Measurements from ENCODE around the gene ACADSB. TPM values are rescaled to one million over a fixed set of nuclear protein-coding genes. Genes with fewer than 3 reads are reported as not detected.

ACADSB gene
- total and polyA plus RNA-seq, 8 donors, result 3.6 to 18.2 (median 11.6) TPM

DNA sequence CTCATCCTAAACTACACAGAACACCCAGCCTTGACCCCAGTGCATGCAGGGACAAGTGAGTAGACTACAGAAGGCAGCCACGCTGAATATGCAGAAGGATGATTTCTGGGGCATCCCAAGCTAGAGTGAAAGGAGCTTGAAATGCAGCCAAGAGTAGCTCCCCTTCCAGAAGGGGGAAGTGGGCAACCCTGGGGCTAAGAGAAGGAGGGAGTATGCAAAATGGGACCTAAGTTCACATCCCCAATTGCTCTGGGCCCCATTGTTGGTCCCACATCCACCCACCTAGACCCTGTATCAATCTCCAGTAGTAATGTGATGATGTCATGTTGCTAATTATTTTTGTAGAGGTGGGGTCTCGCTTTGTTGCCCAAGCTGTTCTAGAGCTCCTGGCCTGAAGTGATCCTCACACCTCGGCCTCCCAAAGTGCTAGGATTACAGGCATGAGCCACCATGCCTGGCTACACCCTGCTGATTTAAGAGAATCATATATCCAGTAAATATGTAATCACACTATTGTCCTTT lies 34.2 kb upstream of the ACADSB start:
- WGBS, 2 donors, result 78 to 79% methylated on average over 3 of the region's 3 CpGs
- no peaks in the 10 kb centered on the region for H3K9me3 ChIP-seq
- no peak for ATAC-seq
- no peaks in the 10 kb centered on the region for H3K4me1 ChIP-seq
- TF ChIP-seq, protein P1, sequence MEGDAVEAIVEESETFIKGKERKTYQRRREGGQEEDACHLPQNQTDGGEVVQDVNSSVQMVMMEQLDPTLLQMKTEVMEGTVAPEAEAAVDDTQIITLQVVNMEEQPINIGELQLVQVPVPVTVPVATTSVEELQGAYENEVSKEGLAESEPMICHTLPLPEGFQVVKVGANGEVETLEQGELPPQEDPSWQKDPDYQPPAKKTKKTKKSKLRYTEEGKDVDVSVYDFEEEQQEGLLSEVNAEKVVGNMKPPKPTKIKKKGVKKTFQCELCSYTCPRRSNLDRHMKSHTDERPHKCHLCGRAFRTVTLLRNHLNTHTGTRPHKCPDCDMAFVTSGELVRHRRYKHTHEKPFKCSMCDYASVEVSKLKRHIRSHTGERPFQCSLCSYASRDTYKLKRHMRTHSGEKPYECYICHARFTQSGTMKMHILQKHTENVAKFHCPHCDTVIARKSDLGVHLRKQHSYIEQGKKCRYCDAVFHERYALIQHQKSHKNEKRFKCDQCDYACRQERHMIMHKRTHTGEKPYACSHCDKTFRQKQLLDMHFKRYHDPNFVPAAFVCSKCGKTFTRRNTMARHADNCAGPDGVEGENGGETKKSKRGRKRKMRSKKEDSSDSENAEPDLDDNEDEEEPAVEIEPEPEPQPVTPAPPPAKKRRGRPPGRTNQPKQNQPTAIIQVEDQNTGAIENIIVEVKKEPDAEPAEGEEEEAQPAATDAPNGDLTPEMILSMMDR (IDR thresholded peaks at IDR 0.05), result no peak
- no peak overlapping the region for H3K27ac ChIP-seq
- FAIRE-seq, result no peak
- H3K27me3 ChIP-seq, result no peaks in the 10 kb centered on the region
- intact Hi-C loops (cut with DNase I), result no loop called here
- no peak overlapping the region for H3K4me3 ChIP-seq
- H3K36me3 ChIP-seq, result no peaks in the 10 kb centered on the region
- DNase-seq, result no peak

DNA sequence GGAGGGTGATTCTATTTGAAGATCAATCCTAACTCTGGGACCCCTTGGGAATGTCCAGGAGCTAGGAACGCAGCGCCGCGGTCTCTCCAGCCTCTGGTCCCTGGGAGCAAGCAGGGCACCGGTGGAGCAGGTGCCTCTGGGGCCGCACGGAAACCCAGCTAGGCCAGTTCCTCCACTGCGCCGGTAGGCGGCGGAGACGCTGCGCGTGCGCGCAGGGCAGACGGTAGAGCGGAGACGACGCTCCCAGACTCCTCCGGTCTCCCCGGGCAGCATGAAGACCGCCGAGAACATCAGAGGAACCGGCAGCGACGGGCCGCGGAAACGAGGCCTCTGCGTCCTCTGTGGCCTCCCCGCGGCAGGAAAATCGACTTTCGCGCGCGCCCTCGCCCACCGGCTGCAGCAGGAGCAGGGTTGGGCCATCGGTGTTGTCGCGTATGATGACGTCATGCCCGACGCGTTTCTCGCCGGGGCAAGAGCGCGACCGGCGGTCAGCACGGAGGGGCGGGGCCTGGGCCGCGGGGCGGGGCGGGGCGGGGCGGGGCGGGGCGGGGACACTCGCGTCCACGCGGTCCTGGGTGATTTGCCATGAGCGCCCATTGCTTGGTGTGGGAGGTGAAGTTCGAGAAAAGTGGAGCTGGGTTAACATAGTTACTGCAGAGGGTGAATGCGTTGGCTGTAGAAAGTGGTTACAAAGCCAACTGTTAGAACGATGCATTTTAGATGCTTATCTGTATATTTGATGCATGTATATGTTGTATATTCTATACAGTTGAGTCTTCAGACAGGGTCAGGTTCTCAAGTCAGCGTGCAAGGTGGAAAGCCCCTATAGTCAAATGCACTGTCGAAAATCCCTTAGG lies 28.4 kb upstream of the ACADSB start, which contains the start of gene PSTK:
PSTK (plus strand) TSS at position 193 of the 857 bp plus-strand sequence; CDS start at position 272, 79 bp downstream.
- Histone ChIP-seq H3K27ac (peak within 1 kb of the TSS; percentile 87 to 96 (median 94)), H3K9me3 (no peaks in the 10 kb centered on the region), H3K4me1 (peaks cover 0 to 4% (median 0%) of the 10 kb centered on the region in 3 donors), H3K36me3 (no peaks in the 10 kb centered on the region), H3K4me3 (peak within 1 kb of the TSS; percentile 32 to 73 (median 50)), H3K27me3 (no peaks in the 10 kb centered on the region)
- TF ChIP-seq, protein P1 (IDR thresholded peaks at IDR 0.05), result peak; percentile 94 to 97 (median 95)
- FAIRE-seq (no peak), ATAC-seq (peak; percentile 98 to 100 (median 98)), DNase-seq (peak; percentile 87 to 96 (median 92))
- 1% methylated on average over 59 to 73 of the region's 73 CpGs for WGBS, 2 donors
- intact Hi-C loops (cut with DNase I), result no loop called here

DNA sequence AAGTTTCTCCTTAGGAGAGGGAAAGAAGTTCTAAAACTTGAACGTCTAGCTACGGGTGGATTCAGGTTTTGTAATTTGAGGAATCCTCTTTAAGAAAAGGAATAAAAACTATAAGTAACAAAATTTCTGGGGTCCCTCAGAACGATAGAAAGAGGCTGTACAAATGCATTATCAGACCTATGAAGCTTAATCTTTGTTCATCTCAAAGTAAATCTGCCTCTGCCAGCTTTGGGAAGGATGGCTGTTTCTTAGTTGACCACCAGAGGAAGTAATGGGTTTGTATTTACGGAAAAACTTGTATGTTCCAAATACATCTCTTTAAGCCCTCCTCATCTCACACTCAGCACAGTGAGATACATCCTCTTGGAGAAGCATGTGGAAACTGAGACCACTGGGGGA lies 27.7 kb upstream of the ACADSB start:
- Histone ChIP-seq H3K4me3 (peak overlapping the region in 3 of 4 donors; percentile 32 to 73 (median 62)), H3K27ac (peak overlapping the region in 2 of 4 donors; percentile 87 to 94), H3K9me3 (no peaks in the 10 kb centered on the region), H3K27me3 (no peaks in the 10 kb centered on the region), H3K36me3 (no peaks in the 10 kb centered on the region), H3K4me1 (peaks cover 0 to 4% (median 0%) of the 10 kb centered on the region in 3 donors)
- intact Hi-C loops (cut with DNase I), result no loop called here
- TF ChIP-seq, protein P1 (IDR thresholded peaks at IDR 0.05), result peak in 1 of 4 donors; percentile 14
- 12 to 22% methylated on average over 4 of the region's 4 CpGs for WGBS, 2 donors
- no peak for FAIRE-seq
- DNase-seq, result no peak
- no peak for ATAC-seq

DNA sequence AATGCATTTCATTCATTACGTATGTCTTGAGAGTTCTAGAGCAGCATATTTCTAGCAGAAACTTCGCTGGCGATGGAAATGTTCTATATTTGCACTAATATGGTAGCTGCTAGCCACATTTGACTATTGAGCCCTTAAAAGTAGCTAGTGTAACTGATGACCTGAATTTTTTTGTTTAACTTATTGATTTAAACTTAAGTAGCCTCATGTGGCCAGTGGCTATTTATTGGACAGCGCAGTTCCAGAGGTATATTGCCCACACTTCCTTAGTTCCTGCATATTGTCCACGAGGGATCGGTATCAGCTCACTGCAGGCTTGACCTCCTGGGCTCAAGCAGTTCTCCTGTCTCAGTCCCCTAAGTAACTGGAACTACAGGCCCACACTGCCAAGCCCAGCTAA lies 24.9 kb upstream of the ACADSB start:
- no peaks in the 10 kb centered on the region for H3K27me3 ChIP-seq
- TF ChIP-seq, protein P1 (IDR thresholded peaks at IDR 0.05), result no peak
- H3K9me3 ChIP-seq, result no peaks in the 10 kb centered on the region
- intact Hi-C loops (cut with DNase I), result no loop called here
- FAIRE-seq (no peak), ATAC-seq (no peak), DNase-seq (no peak)
- H3K4me3 ChIP-seq, result no peak overlapping the region
- H3K36me3 ChIP-seq, result no peaks in the 10 kb centered on the region
- no peak overlapping the region for H3K27ac ChIP-seq
- peaks cover 0 to 4% (median 0%) of the 10 kb centered on the region in 3 donors for H3K4me1 ChIP-seq
- WGBS, 2 donors, result 92% methylated on average over 6 of the region's 6 CpGs

All from pancreas (tissue), 10 donors.